HG02763 (cell line): ENCODE measurements around the gene SHOC2.
"Not testable (repeated sequence)": the region's sequence is repeated elsewhere in the genome, so short reads cannot be mapped to it uniquely, and the experiment has no call there.

Experiments
- ATAC-seq: cut with Tn5 transposase; IDR thresholded peaks from one replicate; pipeline ENCODE4 v1.9.1; 2021; ENCODE audit warnings: mild to moderate bottlenecking, moderate library complexity; ENCODE audit not compliant: unreplicated experiment

Gene SHOC2

DNA sequence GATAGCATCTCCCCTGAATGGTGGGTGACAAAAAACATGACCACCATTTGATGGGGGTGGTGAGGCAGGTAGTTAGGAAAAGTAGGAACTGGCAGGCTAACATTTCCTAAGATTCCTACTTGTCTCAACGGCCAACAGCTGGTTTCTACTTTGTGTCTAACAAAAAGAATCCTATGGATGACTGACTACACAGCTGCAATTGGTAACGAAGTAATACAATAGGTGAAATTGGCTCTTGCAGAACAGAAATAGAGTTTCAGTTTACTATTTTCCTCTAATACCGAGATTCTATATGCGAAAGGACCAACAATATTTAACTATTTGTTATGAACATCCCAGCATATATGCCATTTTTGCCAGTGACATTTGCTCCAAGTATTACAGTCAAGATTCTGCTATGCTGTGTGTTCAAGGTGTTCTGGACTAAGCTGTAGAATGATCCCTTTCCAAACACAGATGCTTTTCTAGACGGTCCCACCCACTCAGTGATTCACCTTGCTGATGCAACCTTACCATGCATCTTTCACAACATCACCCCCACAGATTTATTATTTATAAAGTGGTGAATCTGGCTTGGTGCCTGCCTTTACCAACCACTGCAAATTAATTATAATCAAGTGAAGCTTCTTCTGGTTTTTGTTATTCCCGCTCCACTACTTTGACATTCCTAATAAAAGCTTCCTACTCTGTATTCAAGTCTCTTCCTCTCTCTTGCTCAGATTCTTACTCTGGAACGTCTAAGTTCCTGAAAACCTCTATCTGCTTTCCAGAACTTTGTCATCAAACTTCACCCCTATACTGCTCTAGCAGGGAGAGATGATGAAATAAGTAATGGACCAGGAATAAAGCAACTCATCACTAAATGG is 17.2 kb upstream of the SHOC2 start:
- ATAC-seq: no peak

DNA sequence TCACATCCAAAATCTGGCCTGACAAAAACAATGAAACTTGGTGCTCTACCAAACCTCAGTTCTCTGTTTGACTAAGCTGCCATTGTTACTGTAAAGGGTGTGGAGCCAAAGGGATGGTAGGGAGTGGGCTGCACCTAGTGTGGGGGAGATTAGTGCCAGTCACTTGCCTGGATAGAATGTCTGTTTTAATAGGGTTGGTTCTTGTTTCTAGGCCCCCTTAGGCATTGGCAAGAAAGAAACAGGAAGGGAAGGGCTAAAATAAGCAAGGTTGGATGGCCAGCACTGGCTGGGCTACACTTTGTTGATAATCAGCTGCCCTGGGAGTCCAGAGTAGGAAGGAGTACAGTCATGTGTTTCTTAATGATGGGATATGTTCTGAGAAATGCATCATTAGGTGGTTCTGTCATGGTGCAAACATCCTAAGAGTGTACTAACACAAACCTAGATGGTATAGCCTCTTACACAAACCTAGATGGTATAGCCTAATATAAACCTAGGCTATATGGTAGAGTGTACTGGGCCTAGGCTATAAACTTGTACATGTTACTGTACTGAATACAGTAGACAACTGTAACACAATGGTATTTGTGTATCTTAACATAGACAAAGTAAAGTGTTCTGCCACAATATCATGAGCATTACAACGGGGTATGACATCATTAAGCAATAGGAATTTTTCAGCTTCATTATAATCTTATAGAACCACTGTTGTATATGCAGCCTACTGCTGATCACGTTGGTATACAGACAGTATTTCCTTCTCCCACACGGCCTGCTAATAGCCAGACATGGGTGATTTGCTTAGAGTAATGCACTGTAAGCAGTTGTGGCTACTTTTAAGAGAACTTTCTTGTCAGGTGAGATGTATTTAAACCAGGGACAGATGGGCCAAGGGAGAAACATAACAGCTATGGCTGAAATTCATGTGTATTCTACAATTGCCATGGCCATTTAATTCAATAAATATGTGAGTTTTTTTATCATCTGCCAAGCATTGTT is 15.8 kb upstream of the SHOC2 start:
- no peak for ATAC-seq

DNA sequence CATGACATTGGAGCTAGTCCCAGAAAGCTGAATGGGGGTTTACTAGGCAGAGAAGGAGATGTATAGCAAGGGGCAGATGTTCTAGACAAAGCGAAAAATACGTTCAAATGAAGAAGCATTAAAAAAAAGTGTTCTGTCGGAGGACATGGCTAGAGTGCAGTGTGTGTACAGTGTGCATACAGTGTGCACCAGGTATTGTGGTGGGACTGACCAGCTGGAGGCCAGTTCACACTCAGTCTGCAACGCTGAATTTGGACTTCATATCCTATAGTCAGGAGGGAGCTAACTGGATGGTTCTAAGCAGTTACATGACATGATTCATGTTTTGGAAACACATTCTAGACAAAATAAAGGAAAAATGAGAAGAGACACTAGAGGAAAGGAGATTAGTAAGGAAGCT is 9.3 kb upstream of the SHOC2 start:
- ATAC-seq: no peak

DNA sequence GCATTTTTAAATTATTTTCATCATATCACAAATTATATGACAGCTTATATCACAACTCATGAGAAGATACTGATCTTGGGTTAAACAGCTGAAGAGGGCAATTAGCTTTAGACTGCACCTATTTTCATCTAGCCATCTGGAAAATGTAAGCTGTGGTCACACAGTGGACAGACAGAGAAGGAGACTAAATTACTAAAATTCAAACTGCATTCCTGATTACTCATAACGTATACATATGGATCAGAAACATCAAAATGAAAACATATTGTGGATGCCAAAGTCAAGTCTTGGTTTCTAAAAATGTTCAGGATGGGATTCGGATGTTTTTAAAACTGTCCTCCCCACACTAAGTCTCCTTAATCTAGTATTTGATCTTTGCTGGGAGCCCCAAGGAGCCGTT is 7.0 kb upstream of the SHOC2 start:
- no peak for ATAC-seq

DNA sequence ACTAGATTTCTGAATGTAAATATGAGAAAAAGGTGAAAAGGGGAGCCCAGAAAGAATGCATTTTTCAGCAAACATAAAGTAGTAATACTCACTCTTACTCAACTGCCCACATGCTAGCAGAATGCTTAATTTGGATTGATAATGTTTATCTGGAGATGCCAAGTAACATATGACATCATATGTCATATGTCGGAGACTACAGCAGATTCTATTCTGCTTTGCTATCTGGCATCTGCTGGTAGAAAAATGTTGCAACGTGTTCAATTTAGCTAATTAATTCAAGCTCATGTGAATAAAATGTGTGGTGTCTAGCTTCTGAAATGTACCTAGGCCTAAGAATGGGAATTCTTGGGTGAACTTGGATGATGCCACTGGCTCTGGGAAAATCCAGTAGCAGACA is 5.0 kb upstream of the SHOC2 start:
- no peak for ATAC-seq

DNA sequence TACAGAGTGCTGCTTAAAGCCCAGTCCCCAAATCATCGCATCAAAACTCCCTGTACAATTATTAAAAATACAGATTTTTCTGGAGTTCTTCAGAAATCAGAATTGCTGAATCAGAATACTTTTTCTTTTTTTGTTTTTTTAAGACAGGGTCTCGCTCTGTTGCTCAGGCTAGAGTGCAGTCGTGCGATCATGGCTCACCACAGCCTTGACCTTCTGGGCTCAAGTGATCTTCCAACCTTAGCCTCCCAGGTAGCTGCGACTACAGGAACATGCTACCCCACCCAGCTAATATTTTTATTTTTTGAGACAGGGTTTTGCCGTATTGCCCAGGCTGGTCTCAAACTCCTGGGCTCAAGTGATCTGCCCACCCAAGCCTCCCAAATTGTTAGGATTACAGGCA is 4.4 kb upstream of the SHOC2 start:
- no peak for ATAC-seq

DNA sequence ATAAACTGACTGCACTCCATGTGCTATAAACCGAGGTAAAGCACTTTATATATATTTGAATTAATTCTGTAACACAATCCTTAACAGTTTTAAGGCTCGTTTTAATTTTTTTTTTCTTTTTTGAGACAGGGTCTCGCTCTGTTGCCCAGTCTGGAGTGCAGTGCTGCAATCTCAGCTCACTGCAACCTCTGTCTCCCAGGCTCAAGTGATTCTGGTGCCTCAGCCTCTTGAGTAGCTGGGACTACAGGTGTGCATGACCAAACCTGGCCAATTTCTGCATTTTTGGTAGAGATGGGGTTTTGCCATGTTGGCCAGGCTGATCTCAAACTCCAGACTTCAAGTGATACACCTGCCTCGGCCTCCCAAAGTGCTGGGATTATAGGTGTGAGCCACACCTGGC is 3.8 kb upstream of the SHOC2 start:
- not testable (repeated sequence) for ATAC-seq

DNA sequence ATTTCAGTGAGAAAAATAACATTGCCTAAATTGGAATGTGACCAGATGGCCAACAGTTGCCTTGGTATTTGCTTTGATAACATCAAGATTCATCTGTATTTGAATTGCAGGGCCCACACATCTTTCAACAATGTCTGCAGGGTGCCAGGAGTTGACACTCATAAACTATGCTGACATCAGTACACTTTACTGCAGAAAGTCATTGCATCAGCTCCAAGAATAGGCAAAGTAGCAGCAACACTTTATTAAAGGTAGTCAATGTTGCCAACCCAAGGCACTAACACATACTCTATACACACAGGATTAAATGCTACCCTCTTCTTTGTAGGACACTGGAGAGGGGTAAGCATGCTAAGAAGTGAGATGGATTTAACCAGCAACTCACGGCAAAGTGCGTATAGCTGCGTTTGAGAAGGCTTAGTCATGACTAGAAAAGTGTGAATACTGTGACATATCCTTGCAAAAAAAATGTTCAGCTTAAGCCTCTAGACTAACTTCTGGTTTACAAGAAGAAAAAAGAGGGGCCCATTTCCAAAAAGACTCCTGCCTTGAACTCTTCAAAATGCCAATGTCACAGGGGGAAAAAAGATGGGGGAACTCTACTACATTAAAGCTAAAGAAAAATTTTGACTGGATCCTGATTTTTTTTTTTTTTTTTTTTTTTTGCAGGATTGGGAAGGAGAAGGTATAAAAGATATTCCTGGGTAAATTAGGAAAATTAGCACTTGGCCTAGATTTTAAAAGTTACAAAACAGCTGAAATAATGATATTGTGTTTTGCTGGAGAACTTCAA is 2.7 kb upstream of the SHOC2 start:
- ATAC-seq: no peak

DNA sequence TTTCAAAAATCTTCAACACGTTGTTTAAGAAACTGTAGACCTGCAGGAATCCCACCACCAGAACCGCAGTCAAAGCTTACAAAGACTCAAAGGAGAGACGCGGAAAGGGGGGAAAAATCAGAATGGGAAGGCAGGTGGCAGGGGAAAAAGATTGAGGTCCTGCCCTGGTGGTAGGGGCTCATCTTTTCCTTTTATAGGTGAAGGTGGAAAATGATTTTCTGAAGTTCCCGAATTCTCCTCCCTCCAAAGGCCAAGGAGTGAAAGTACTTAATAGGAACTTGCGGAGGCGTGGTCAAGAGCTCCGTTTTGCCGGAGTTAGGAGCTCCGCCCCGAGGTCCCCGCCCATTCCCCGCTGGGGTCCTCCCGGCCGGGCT is 1.1 kb upstream of the SHOC2 start:
- ATAC-seq: no peak

DNA sequence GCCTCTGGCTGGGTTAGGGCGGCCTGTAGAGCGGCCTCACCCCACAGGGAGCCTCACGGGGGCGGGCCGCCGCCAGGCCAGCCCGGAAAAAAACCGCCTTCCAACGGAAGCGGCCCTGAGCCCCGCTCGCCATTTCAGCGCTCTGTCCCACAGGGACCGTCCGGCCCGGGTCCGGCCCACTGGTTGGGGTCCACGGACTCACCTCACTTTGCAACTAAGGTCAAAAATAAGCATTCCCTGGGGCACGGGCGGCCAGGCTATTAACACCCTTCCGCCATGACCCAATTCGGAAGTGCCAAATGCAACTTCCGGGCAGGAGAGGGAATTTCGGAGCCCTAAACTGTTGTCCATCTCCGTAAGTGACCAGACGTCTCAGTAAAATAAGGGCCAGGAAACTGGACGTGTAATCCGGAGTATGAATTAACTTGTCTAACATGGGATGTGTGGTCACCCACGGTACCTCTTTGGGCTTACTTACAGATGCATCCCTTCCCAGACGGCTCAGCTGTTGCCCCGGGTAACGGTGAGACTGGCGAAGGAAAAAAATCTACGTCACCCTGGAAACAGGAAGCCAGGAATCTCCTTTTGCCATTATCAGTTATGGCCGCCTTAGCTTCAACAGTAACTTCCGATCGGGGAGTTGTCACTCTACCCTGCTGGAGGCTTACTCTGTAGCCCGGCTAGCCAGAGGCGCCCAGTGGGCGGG is 608 bp upstream of the SHOC2 start, which contains the start of gene BBIP1:
Gene BBIP1 (minus strand): TSS at position 538 of the 706 bp plus-strand sequence. CDS start 1,023 bp downstream, outside the sequence.
- ATAC-seq: peak; percentile 50

DNA sequence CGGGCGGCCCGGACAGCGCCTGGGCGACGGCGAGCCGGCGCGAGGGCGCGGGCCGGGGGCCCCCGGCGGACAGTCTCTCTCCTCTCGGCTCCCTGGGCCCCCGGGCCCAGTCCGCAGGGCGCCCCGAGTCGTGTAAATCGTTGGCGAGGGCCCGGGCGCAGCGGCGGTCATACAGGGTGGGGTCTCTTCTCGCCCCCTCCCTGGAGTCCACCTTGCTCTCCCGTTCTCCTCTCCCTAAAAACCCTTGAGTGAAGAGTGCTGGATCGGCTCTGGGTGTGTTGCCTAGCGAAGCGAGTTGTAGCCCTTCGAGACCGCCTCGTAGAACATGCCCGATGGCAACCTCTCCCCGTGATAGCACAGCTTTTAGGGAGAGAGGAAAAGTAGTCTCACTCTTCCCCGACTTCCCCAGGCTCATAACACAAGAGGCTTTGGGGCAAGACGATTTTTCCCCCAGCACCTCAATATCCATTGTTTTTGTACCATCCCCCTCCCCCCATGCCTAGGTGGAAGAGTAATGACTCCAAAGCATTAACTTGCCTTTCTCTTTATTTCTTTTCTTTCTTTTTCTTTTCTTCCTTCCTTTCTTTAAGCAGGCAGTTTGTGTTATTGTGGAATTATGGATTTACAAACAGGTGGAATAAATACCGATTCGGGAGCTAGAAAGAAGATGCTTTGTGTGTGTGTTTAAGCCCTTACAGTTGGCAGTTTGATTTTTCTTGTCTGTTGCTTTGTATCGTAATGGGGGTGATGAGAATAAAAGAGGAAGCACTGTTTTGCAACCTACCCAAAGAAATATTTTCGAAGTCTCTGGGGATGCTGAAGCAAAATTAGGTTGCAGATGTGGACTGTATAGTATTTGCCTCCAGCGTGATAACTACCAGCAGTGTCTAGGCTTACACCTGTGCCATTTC is 822 bp downstream of the SHOC2 start:
- peak; percentile 18 for ATAC-seq

DNA sequence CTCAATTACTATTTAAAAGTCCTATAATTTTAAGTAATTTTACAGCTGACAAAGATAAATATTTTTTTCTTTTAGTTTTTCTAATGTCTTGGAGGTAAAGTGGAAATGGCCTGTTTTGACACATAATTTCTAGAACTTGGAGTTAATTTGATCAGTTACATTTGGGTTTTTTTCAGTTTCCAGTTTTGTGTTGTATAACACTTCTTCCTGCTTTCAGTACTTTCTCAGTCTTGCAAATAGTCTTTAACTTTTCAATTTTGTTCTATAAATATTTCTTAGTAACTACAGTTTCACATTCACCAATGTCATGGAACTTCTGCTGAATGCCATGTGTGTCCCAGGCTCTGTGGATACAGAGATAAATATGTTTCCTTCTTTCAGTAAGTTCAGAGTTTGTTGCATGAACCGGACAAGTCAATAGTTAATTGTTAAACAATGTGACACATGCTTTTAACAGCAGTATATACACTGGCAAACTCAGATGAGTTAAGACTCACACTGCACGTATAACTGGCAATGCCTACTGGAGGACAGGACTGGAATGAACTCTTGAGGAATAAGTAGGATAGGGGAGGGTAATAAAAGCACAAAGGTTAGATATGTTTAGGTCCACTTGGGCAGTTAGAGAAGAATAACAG is 4.6 kb downstream of the SHOC2 start:
- ATAC-seq: no peak

DNA sequence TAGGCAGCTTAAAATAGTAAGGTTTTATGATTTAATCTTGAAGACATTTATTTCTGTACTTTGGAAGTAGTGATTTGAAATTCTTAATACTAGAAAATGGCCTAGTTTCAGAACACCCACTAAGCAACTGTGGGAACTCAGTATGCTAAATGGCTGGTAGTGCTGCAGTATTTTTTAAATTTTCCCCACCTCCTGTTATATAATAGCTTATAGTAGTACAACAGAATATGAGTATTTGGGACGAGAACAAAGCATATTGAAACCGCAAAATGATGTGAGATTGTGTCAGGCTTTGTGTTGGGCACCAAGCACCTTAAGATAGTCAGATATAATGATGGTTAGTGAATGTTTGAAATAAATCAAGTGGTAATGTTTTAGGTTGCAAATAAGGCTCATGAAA is 8.1 kb downstream of the SHOC2 start:
- ATAC-seq: no peak

DNA sequence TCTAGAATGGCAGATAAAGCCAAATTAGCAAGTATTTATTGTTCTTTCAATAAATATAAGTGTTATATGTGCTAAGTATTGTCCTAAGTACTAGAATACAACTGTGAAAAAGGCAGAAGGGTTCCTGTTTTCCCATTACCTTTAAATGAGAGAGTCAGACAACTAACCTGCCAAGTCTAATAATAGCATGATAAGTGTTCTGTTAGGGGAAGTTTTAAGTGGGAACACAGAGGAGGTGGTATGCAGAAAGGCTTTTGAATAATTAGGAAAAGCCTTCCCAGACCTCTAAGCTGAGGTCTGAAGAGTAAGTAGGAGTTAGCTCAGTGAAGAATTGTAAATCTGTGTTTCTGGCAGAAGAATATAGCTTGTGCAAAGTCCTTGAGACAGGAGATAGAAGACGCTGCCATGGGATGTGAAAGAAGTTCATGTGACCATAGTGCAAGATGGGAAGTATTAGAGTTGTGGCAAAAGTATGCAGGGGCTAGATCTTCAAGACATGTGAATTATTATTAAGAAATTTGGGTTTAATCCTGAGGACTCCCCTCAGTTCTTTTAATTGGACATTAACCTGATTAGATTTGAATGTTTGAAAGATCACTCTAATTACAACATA is 12.5 kb downstream of the SHOC2 start:
- no peak for ATAC-seq

DNA sequence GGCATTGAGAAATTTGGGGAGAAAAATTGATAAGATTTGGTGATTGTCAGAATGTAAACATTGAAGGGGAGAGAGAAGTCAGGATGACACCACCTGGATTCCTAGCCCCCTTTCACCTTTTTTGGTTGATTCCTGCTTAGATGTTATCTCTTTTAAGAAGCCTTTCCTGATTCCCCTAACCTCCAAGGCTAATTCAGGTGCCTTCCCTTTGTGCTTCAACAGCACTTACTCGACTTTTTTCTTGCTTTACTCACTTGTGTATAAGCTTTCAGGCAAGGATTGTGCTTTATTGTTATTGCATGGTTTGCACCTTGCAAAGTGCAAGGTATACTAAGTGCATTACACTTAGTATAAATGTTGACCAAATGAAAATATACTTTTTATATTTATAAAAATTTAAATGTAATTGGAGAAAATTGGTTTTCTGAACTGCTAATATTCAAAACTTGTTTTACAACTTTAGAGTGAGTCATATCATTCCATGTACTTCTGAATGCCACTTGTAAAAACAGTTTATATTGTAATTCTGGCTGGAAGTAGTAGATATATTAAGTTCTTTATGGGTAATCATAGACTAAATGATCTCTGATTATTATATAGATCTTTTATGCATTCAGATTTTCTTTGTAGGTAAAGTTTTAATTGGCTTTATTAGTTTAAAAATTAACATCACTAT is 13.2 kb downstream of the SHOC2 start:
- no peak for ATAC-seq

DNA sequence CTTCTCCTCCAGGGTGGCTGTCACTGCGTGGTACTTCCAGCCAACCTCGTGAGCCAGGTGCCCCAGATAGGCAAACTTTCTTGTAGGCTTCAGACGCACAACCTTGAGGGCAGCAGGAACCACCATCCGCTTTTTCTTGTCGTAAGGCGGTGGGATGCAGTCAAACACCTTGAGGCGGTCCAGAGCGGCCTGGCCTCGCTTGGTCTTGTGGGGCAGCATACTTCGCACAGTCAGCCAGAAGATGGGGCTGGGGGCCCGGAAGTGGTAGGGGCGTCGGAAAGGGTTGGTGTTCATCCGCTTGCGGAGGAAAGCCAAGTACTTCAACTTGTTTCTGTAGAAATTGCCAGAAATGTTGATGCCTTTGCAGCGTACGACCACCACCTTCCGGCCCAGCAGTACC is 17.4 kb downstream of the SHOC2 start:
- no peak for ATAC-seq

DNA sequence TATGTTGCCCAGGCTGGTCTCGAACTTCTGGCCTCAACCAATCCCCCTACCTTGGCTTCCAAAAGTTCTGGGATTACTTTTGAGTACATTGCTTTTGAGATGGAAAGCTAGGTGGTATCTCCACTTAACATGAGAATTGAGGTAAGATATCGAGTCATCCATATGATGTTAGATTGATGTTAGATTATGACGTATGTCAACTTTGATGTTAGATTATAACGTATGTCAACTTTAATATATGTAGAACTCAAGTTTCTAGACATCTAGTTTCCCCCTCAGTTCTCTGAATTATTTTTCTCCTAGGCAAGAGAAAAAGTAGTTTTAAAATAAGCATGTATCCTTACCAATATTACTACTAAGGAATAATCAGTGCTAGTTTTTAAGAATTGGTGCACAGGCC is 20.0 kb downstream of the SHOC2 start:
- no peak for ATAC-seq
